ENCODE measurements around the gene PPFIA2. TPM values are rescaled to one million over a fixed set of nuclear protein-coding genes. Genes with fewer than 3 reads are reported as not detected.

The PPFIA2 gene
- polyA plus RNA-seq, 1 donor, result 5.0 TPM

GRCh38 chr12:81209012-81209411, 550.1 kb downstream of the PPFIA2 start:
- DNase-seq, result peak; percentile 40

GRCh38 chr12:81208187-81208911, 550.8 kb downstream of the PPFIA2 start:
- DNase-seq, result peak; percentile 44

Data from left kidney (tissue), 2 donors.